ENCODE measurements around the gene BMP10. TPM values are rescaled to one million over a fixed set of nuclear protein-coding genes. Genes with fewer than 3 reads are reported as not detected.

BMP10 gene
- total and polyA plus RNA-seq, 2 of the 8 experiments (the other 6 are each of a cell fraction or from before 2014, with no cell fraction given), result not detected

DNA sequence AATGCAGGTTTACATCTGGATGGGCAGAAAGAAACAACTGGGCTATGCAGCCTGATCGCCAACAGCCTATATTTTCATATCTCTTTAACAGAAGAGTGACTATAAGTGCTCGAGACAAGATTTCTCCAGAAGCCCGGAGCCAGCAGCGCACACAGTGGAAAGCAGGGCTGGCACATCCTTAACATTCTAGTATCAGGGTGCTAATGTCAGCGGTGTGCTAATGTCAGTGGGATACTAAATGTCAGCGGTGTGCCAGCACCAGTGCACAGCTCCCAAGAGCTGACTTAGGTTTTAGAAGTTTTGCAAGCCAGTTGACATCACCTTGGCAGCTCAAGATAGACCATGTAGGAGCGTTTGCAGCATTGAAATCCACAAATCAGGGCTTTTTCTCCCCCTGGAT is 8.3 kb downstream of the BMP10 start:
- Histone ChIP-seq H3K27me3 (replicated peaks in 1 of 4; ENCODE audit: control insufficient read depth in 3 of 4, extremely low read depth in 1 of 4, insufficient read depth in 3 of 4, low read length in 3 of 4) (no peaks in the 10 kb centered on the region), H2BK20ac (ENCODE audit: low read length) (no peak overlapping the region), H2AFZ (ENCODE audit: low read length) (no peak overlapping the region), H3K23me2 (ENCODE audit: low read depth, low read length) (no peaks in the 10 kb centered on the region), H3K4ac (replicated peaks; ENCODE audit: insufficient read length, low read depth, low read length) (no peak overlapping the region), H3K27ac (ENCODE audit: low read depth, low read length) (no peak overlapping the region), H2BK120ac (replicated peaks; ENCODE audit: low read depth, low read length) (no peak overlapping the region), H3K9ac (replicated peaks in 1 of 4; ENCODE audit: extremely low read depth in 1 of 4, low read depth in 3 of 4, low read length in 3 of 4) (no peak overlapping the region), H2AK5ac (ENCODE audit: low read depth, low read length) (no peak overlapping the region), H4K8ac (ENCODE audit: extremely low read depth, insufficient read depth, low read length) (no peak overlapping the region), H3K18ac (ENCODE audit: extremely low read depth, low read length) (no peak overlapping the region), H4K20me1 (replicated peaks in 1 of 2; ENCODE audit: control insufficient read depth in 1 of 2, insufficient read depth in 2 of 2, low read length in 2 of 2) (no peaks in the 10 kb centered on the region), H3K36me3 (ENCODE audit: control insufficient read depth in 2 of 4, insufficient read depth in 4 of 4, low read length in 3 of 4) (no peaks in the 10 kb centered on the region), H3K79me2 (ENCODE audit: control insufficient read depth in 1 of 2, insufficient read depth in 2 of 2, low read length in 2 of 2) (no peaks in the 10 kb centered on the region), H4K91ac (replicated peaks; ENCODE audit: insufficient read length, low read length) (no peak overlapping the region), H3K14ac (ENCODE audit: insufficient read length) (no peak overlapping the region), H3K56ac (replicated peaks; ENCODE audit: insufficient read length, low read depth, low read length) (no peak overlapping the region), H3K23ac (ENCODE audit: insufficient read length) (no peak overlapping the region), H3K79me1 (ENCODE audit: low read depth, low read length) (no peaks in the 10 kb centered on the region), H3K4me2 (ENCODE audit: insufficient read depth in 1 of 2, low read depth in 2 of 2, low read length in 2 of 2) (no peak overlapping the region), H3K4me1 (replicated peaks in 1 of 4; ENCODE audit: control insufficient read depth in 3 of 4, insufficient read depth in 4 of 4, low read length in 3 of 4) (no peaks in the 10 kb centered on the region), H2BK5ac (ENCODE audit: low read depth, low read length) (no peak overlapping the region), H3K4me3 (ENCODE audit: extremely low read depth in 1 of 4, insufficient read depth in 2 of 4, low read depth in 3 of 4, low read length in 4 of 4) (no peak overlapping the region), H4K5ac (ENCODE audit: insufficient read length, low read depth, low read length) (no peak overlapping the region), H2BK12ac (ENCODE audit: low read depth, low read length) (no peak overlapping the region), H3K9me3 (ENCODE audit: insufficient read depth in 2 of 2, low read depth in 1 of 2, low read length in 1 of 2) (no peaks in the 10 kb centered on the region), H2BK15ac (ENCODE audit: low read length) (no peak overlapping the region)
- 90% methylated on average over 7 of the region's 7 CpGs; no CpG with 5 or more reads in 1 of the 2 experiments for WGBS, 2 experiments (ENCODE audit: extremely low coverage in 1 of 2, insufficient coverage in 1 of 2, insufficient read length in 1 of 2, insufficient replicate concordance in 2 of 2, low coverage in 1 of 2, low lambda C conversion rate in 2 of 2, missing lambda C conversion rate in 1 of 2)
- ChIA-PET CTCF (ENCODE audit: partially characterized antibody) (interaction anchor here (0.5 to 1.3 kb wide), 3 partner anchors 24 to 491 kb away, joined by 3 to 5 read pairs (median 5); no protein-coding TSS in a partner anchor), POLR2A (ENCODE audit: partially characterized antibody) (no interaction called here)
- DNase-seq (ENCODE audit: low read depth in 1 of 2, low spot score in 2 of 2), result no peak
- no peak for FAIRE-seq
- TF ChIP-seq, protein P1, sequence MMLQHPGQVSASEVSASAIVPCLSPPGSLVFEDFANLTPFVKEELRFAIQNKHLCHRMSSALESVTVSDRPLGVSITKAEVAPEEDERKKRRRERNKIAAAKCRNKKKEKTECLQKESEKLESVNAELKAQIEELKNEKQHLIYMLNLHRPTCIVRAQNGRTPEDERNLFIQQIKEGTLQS (IDR thresholded peaks at IDR 0.05; ENCODE audit: insufficient read depth, low read depth, low read length), result no peak
- TF ChIP-seq SIN3A (conservative IDR thresholded peaks at IDR 0.05 in 1 of 2, IDR thresholded peaks at IDR 0.05 in 1 of 2; ENCODE audit: low read depth in 1 of 2, low read length in 2 of 2) (no peak), CBX8 (IDR thresholded peaks at IDR 0.05; ENCODE audit: borderline replicate concordance, low read depth, low read length) (no peak), SIRT6 (IDR thresholded peaks at IDR 0.05; ENCODE audit: low read length) (no peak)
